GM21390 (cell line): ENCODE data around the gene ZNF581.

Experiments used
- ATAC-seq: cut with Tn5 transposase; IDR thresholded peaks from one replicate; pipeline ENCODE4 v1.9.1; 2021; ENCODE audit not compliant: unreplicated experiment

ZNF581 gene

GRCh38 chr19:55661826-55662225 is 18.4 kb downstream of the ZNF581 start:
- no peak for ATAC-seq

DNA sequence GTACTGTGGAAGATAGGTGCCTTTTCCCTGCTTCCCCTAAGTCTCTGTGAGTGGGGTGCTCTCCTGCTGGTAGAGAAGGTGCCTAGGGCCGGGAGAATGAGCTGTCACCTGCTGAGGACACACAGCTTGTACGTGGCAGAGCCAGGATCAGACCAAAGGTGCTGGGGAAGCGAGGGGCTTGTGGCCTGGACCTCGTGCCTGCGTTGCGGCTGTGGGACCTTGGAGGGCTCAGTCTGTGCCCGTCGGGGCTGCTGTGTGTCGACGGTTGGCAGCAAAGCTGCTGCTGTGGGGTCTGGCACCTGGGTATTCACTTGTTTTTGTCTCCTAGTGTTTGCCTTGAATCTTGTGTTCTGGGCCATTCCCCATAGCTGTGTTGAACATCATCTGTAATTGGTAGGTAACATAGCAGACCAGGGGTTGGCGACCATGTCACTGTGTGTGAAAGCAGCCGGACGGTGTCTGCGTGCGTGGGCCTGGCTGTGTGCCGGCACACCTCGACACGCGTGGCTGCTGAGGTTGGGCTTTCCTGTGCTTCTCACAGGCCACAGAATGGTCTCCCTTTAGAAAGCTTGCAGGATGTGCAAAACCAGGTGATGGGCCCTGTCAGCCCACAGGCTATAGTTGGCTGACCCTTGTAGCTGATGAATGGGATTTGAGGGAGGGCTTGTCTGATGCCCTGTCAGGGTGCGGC is 20.5 kb downstream of the ZNF581 start:
- no peak for ATAC-seq

GRCh38 chr19:55666343-55667005 is 23.0 kb downstream of the ZNF581 start:
- no peak for ATAC-seq

GRCh38 chr19:55667006-55667381 is 23.5 kb downstream of the ZNF581 start:
- ATAC-seq, result no peak

DNA sequence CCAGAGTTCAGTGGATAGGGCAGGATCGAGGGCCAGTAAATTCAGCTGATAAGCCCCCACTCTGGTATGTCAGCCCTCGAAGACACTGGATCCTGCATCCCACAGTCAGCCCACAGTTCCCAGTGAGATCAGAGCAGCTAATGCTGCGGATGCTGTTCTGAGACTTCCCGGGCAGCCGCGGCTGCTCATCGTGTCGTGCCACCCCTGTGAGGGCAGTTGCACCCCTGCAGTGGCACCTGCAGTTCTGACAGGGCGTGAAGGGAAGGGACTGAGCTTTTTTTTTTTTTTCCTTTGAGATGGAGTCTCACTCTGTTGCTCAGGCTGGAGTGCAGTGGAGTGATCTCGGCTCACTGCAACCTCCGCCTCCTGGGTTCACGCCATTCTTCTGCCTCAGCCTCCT is 24.1 kb downstream of the ZNF581 start:
- no peak for ATAC-seq

- no peak for ATAC-seq
These were observed 24.5 kb downstream of the ZNF581 start for GRCh38 chr19:55667958-55668357.

DNA sequence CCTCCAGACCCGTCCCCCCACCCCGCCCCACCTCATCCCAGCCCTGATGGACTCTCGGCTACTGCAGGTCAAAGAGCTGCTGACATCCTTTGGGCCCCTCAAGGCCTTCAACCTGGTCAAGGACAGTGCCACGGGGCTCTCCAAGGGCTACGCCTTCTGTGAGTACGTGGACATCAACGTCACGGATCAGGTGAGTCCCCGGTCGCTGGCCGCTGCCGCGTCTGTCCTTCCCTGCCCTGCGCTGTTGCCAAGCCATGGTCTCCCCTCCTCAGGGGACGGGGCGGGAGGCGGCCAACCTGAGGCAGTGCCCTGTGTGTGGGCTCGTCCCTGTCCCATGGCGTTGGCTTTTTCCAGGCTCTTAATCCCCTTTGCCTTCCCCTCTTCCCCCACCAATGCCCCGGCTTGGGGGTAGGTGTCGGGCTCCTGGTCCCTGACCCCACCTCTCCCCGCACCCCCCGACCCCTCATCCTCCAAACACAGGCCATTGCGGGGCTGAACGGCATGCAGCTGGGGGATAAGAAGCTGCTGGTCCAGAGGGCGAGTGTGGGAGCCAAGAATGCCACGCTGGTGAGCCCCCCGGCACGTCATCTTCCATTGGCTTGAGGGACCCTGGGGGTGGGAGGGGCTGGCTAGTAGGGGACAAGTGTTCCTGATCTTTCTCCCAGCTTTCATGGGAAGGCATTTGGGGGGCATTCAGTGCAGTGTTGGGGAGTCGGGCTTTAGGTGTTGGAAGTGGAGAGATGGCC is 25.3 kb downstream of the ZNF581 start:
- ATAC-seq, result no peak

- no peak for ATAC-seq
These were observed 26.2 kb downstream of the ZNF581 start for GRCh38 chr19:55669418-55670279.

- ATAC-seq, result no peak
These were observed 27.0 kb downstream of the ZNF581 start for GRCh38 chr19:55670280-55671053.

- no peak for ATAC-seq
These were observed 27.6 kb downstream of the ZNF581 start for GRCh38 chr19:55671054-55671378.

DNA sequence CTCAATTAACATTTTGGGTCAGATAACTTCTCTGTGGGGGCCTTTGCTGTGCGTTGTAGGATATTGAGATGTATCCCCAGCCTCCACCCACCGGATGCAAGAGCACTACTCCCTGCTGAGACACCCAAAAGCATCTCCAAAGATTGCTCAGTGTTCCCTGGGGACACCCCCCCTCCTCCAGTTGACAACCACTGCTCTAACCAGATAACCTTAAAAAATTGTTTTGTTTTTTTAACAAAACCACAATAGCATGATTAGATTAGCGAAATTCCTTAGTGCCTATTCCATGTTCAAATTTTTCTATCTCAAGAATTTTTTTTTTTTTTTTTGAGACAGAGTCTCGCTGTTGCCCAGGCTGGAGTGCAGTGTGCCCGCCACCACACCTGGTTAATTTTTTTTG is 29.0 kb downstream of the ZNF581 start:
- no peak for ATAC-seq

- no peak for ATAC-seq
These were observed 30.0 kb downstream of the ZNF581 start for GRCh38 chr19:55673465-55673864.

DNA sequence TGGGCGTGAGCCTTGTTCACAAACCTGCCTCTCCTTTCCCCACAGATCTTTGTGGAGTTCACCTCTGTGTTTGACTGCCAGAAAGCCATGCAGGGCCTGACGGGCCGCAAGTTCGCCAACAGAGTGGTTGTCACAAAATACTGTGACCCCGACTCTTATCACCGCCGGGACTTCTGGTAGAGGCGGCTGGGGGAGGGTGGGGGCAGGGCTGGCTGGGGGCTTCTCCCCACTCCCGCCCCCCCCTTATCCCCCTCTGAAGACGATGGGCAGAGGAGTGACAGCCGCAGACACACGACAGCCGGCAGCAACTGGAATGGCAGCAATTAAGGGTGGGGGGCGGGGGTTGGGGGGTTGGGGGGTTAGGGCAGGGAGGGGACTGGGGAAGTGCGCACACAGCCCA is 30.4 kb downstream of the ZNF581 start:
- ATAC-seq, result no peak

DNA sequence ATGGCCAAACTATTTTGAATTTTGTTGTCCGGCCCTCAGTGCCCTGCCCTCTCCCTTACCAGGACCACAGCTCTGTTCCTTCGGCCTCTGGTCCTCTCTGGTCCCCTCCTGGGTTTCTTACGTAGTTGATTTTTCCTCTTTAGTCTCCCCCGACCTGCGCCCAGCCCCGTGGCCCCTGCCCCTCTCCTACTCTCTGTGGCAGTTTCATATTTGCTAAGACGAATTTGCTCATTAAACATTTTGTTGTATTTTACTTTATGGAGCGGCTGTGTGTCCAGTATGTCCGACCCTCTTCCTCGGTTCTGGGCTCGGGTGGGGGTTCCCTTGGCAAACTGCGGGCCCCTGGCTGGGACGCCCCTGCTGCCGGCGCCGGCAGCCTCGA is 31.0 kb downstream of the ZNF581 start:
- ATAC-seq, result no peak

GRCh38 chr19:55674841-55675660 is 31.6 kb downstream of the ZNF581 start, which contains the start of gene EPN1:
Gene EPN1 (plus strand): TSS chr19:55675226. CDS start chr19:55678628, 3,402 bp downstream.
- ATAC-seq, result peak; percentile 60

DNA sequence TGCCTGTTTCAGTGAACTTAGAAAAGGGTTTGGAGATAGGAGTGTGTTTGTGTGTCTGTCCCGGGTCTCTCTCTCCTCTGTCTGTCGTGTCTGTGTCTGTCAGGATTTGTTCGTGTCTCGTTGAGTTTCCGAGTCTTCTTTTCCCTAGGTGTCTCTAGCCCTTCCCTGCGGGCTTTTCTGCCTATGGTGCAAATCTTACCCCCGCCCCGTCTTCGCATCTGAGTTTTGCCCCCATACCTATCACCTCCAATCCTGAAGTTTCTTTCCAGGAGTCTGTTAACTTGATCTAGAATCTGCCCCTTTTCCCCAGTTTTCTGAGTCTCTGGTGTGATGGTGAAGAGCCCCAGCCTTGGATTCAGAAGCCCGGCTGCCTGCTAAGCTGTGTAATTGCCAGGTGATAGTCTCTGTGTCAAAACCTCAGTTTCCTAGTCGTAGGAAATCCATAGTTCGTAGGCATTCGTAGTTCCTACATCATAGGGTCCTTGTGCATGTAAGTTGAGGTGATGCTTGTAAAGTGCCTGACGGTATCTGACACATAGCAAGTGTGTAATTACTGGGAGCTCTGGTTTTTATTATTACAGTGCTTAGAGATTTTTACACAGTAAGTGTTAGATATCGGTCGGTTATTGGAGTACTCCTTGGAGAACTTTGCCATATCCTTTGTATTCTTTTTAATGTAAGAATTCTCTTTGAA is 32.4 kb downstream of the ZNF581 start:
- no peak for ATAC-seq

DNA sequence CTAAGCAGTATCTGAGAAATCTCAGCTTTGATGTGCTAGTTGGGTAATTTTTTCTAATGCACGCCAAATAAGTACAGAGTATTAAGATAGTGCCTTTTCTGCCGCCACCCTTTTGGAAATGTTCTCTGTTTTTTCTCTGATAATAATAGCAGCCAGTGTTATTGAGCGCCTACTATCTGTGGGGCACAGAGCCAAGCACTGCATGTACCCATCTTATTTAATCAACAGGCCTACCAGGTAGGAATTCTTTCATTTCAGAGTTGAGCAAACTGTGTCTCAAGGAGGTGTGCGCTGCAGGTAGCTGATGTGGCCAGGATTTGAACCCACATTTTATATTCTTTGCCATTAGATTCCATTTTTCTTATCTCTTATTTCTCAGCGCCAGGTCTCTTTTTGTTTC is 32.9 kb downstream of the ZNF581 start:
- ATAC-seq, result no peak

DNA sequence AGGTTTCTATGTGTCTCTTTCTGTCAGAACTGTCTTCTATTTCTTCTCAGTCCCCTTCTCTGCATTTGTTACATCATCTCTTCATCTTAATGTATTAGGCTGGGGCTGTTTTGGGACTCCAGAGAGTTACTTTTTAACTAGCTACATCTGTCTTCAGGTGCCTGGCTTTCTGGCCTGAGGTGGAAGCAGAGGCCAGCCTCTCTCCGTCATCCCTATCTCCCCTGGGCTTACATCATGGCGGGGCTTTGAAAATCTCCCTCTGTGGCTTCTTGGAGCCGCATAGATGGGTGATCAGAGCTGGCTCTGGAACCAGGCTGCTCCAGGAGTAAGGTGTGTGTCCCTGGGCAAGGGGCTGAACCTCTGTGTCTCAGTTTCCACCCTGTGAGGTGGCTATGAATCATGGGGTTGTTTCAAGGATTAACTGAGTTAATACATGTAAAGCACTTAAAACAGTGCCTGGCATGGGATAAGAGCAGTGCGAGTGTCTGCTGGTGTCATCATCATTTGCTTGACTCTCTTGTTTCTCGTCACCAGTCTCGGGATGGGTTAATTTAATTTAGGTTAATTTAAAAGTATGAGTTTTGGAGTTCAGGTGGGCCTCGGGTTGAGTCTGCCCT is 33.5 kb downstream of the ZNF581 start:
- ATAC-seq, result no peak

DNA sequence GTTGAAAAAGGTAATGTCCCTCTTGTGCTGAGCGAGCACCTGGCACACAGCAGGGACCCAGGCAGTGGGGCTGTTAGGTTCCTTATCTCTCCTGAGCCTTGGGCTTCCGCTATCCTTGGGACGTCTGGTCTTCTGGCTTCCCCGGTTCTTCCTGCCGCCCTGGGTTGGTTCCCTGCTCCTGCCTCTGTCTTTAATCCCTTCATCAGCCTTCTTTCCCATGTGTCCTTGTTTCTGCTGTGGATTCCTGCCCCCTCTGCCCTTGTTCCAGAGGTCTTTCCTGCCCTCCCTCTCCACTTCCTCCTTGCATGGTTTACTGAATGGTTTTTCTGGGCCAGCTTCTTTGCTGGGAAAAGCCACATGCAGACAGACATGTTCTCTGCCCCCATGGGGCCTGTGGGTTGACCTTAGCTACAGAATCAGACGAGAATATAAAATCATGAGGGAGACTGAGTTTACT is 34.2 kb downstream of the ZNF581 start:
- ATAC-seq, result no peak
